ENCODE measurements around the gene TTF2.
"Not testable (repeated sequence)": the region's sequence is repeated elsewhere in the genome, so short reads cannot be mapped to it uniquely, and the experiment has no call there.

The TTF2 gene

DNA sequence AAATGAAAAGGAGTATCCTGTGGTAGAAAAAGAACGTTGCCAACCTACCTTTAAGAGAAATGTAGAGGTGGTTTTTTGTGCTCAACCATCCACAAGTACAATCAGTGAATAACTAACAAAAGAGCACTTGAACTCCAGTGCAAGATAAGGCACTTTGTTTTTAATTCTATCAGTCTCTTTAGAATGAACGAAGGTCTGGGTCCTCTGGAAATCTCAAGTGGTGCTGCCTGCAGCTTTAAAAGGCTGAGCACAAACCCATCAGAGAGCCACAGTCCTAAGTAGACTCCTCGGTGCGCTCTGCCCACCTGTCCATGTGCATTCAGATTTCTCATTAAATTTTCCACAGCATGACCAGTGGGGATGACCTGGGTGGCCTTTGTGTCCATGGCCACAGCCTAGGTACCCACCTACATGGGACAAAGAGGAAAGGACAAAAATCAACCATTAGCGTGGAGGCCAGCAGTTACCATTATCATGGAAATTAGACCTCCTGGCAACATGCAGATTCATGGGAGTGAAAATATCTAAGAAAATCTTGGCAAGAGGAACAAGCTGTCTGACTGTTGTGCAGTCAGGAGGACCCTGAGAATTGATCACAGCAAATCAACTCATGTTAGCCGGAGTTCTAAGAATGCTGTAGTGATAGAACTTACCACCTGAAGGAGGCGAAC, 52.1 kb downstream of the TTF2 start:
- no peak for TF ChIP-seq CTCF (IDR thresholded peaks at IDR 0.05; ENCODE audit: low read depth, low read length)
- no peak overlapping the region for H3K4me3 ChIP-seq (ENCODE audit: low read depth, low read length)

DNA sequence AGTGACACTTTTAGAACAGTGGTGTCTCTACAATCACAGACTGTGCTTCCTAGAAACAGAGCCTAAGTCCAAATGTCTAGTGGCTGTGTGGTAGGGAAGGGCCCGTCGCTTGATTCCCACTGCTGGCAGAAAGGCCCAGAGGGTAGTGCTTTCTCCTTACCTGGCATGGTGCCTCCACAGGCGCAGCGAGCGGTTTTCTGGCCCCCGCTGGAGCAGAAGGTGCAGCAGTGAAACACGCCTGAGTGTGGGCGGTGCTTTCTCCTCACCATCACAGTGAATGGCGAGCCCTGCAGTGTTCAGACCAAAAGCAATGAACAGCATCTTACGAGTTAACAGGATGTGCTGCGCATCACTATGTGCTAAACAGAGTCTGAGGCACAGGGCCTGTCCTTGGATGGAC, 53.1 kb downstream of the TTF2 start:
- no peak overlapping the region for H3K4me3 ChIP-seq (ENCODE audit: low read depth, low read length)
- TF ChIP-seq CTCF (IDR thresholded peaks at IDR 0.05; ENCODE audit: low read depth, low read length), result no peak

DNA sequence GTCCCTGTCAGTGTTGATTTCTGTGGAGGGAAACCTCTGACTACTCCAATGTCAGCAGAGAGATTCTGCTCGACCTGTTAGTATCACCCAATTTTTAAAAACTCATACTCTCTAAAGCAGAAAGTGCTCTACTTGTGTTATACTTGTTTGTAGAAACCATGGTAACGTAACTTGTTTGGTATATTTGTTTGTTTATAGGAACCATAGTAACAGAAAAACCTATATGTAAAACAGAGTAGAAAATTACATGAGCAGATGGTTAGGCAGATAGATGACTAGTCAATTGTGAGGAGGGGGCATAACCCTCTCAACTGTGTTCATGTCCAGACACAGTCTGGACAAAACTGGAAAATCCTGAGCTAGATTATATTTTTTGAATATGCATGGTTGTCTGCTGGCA, 54.8 kb downstream of the TTF2 start:
- no peak overlapping the region for H3K4me3 ChIP-seq (ENCODE audit: low read depth, low read length)
- no peak for TF ChIP-seq CTCF (IDR thresholded peaks at IDR 0.05; ENCODE audit: low read depth, low read length)

GRCh38 chr1:117116090-117116783, 56.1 kb downstream of the TTF2 start:
- no peak for TF ChIP-seq CTCF (IDR thresholded peaks at IDR 0.05; ENCODE audit: low read depth, low read length)

GRCh38 chr1:117116784-117117130, 56.6 kb downstream of the TTF2 start:
- H3K4me3 ChIP-seq (ENCODE audit: low read depth, low read length), result no peak overlapping the region
- no peak for TF ChIP-seq CTCF (IDR thresholded peaks at IDR 0.05; ENCODE audit: low read depth, low read length)

More at GRCh38 chr1:117116090-117116783, 56.1 kb downstream of the TTF2 start:
- no peak overlapping the region for H3K4me3 ChIP-seq (ENCODE audit: low read depth, low read length)

DNA sequence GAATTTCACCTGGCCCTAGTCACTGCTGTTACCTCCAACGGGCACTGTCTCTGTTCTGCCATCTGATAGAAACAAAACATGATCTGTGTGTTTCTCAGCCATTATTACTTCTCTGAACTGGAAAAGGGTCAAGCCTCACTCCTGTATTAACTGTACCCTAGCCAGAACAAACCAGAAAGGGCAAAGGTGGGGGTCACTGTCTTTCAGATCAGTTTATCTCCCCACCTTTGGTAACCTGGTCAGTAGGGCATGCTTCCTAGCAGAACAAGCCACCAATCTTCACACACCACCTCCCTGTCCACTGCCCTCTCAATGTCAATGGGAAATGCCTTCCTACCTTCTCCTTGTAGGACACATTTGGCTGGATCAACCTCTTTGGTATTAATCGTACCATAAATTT, 57.6 kb downstream of the TTF2 start:
- no peak for TF ChIP-seq CTCF (IDR thresholded peaks at IDR 0.05; ENCODE audit: low read depth, low read length)

DNA sequence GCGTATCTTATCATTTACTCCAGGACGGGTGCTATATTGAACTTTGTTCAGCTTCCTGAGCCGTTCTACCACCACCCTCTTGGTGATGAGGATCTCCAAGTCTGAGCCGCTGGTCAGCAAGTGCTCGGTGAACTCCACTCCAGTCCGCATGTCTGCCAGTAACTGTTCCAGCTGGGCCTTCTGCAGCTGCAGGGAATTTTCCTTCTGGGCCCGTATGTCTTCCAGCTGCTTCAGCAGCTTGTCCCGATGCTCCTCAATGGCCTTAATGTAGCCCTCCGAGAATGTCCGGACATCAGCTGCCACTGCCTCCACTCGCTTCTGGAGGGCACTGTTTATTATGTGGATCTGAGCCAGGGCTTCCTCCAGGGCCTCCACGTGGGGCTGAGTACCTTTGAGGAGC, 58.0 kb downstream of the TTF2 start:
- H3K4me3 ChIP-seq (ENCODE audit: low read depth, low read length), result no peak overlapping the region
- no peak for TF ChIP-seq CTCF (IDR thresholded peaks at IDR 0.05; ENCODE audit: low read depth, low read length)

More for the DNA sequence above, 57.6 kb downstream of the TTF2 start:
- no peak overlapping the region for H3K4me3 ChIP-seq (ENCODE audit: low read depth, low read length)

DNA sequence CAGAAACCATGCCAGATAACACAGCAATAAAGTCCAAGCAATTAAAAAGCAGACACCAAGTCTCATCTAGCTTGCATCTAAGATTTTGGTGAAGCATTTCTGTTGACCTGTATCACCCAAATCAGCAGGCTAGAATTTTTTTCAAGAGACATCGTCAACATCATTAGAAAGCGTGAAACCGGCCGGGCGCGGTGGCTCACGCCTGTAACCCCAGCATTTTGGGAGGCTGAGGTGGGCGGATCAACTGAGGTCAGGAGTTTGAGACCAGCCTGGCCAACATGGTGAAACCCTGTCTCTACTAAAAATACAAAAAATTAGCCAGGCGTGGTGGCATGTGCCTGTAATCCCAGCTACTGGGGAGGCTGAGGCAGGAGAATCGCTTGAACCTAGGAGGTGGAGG, 59.0 kb downstream of the TTF2 start:
- H3K4me3 ChIP-seq (ENCODE audit: low read depth, low read length), result not testable (repeated sequence)
